B cell (primary cell): ENCODE measurements around the gene SEMA4C. TPM values are rescaled to one million over a fixed set of nuclear protein-coding genes. Genes with fewer than 3 reads are reported as not detected.

ENCODE experiments used
- ATAC-seq: fragments of 200-7000 bp; cut with Tn5 transposase; one replicate; pipeline ENCODE4 v1.10.0; 2021; ENCODE audit warnings: low read depth, mild to moderate bottlenecking, moderate number of reproducible peaks, moderate library complexity
- CTCF ChIA-PET: fragments of 350-600 bp; sonication (Branson Sonifier 250); formaldehyde crosslinking; loops from one replicate; lab custom pipeline; 2021; ENCODE audit warnings: antibody characterized with exemption, inconsistent platforms; lab: Charles Lee
- POLR2A ChIA-PET: fragments of 350-600 bp; sonication (Branson Sonifier 250); formaldehyde crosslinking; loops from one replicate; lab custom pipeline; 2021; ENCODE audit warnings: antibody characterized with exemption; lab: Charles Lee
- DNase-seq: peaks from one replicate; pipeline ENCODE4 v3.0.0; 2013
- H2AFZ ChIP-seq: 2 replicates; pipeline ENCODE4 v1.6.1; 2012; ENCODE audit warnings: mild to moderate bottlenecking, low read depth, low read length; ENCODE audit not compliant: insufficient read depth, poor library complexity, severe bottlenecking
- H3K27ac ChIP-seq, 2 donors: 1 replicate in 1 of 2; 2 replicates in 1 of 2; pipeline ENCODE4 v1.5.1; 2012 to 2013; ENCODE audit warnings: low read length in 2 of 2, mild to moderate bottlenecking in 2 of 2, moderate library complexity in 1 of 2
- H3K27me3 ChIP-seq, 4 experiments: fragments of 200-600 bp in 1 of 4; sonication (generic) in 1 of 4; replicated peaks in 1 of 4; 1 replicate in 2 of 4; 2 replicates in 2 of 4; pipeline versions ENCODE4 v1.6.1 to v1.7.0; 2013 to 2016; ENCODE audit warnings: low read length in 3 of 4, mild to moderate bottlenecking in 2 of 4, mixed read lengths in 1 of 4, moderate library complexity in 1 of 4; ENCODE audit not compliant: insufficient read depth in 4 of 4, control insufficient read depth in 3 of 4; ENCODE audit errors: control extremely low read depth in 1 of 4
- H3K36me3 ChIP-seq, 2 experiments: replicated peaks in 1 of 2; 1 replicate in 1 of 2; 2 replicates in 1 of 2; pipeline versions ENCODE4 v1.6.1 to v1.7.1; 2013; ENCODE audit warnings: low read length in 1 of 2; ENCODE audit not compliant: insufficient read depth in 2 of 2, control insufficient read depth in 1 of 2; ENCODE audit errors: control extremely low read depth in 1 of 2, extremely low read depth in 1 of 2
- H3K4me1 ChIP-seq, 2 donors: fragments of 200-600 bp in 1 of 2; sonication (generic) in 1 of 2; 1 replicate in 1 of 2; 2 replicates in 1 of 2; pipeline versions ENCODE4 v1.5.1 to v1.6.1; 2013 to 2017; ENCODE audit warnings: low read length in 2 of 2; ENCODE audit not compliant: control insufficient read depth in 2 of 2, insufficient read depth in 2 of 2
- H3K4me2 ChIP-seq: replicated peaks from 2 replicates; pipeline ENCODE3; 2012; ENCODE audit warnings: mild to moderate bottlenecking, low read depth, low read length; ENCODE audit not compliant: poor library complexity, severe bottlenecking
- H3K4me3 ChIP-seq, 5 experiments: fragments of 200-600 bp in 1 of 5; sonication (generic) in 1 of 5; 1 replicate in 3 of 5; 2 replicates in 2 of 5; pipeline versions ENCODE4 v1.5.1 to v1.7.0; 2011 to 2016; ENCODE audit warnings: low read length in 4 of 5, mild to moderate bottlenecking in 4 of 5, low read depth in 2 of 5, control low read depth in 1 of 5, moderate library complexity in 1 of 5; ENCODE audit not compliant: insufficient read depth in 1 of 5; ENCODE audit errors: control extremely low read depth in 1 of 5, extremely low read depth in 1 of 5
- H3K79me2 ChIP-seq: fragments of 200-600 bp; sonication (generic); one replicate; pipeline ENCODE4 v1.6.0; 2016; ENCODE audit warnings: low read length; ENCODE audit not compliant: control insufficient read depth, insufficient read depth
- H3K9ac ChIP-seq: fragments of 200-600 bp; sonication (generic); 2 replicates; pipeline ENCODE4 v1.6.1; 2017; ENCODE audit warnings: mild to moderate bottlenecking, low read length, moderate library complexity
- H3K9me3 ChIP-seq, 3 donors: one replicate each; pipeline versions ENCODE4 v1.6.1 to v1.7.1; 2013; ENCODE audit warnings: low read length in 2 of 3; ENCODE audit not compliant: control insufficient read depth in 2 of 3, insufficient read depth in 1 of 3; ENCODE audit errors: control extremely low read depth in 1 of 3
- H4K20me1 ChIP-seq: 2 replicates; pipeline ENCODE4 v1.6.0; 2012; ENCODE audit warnings: mild to moderate bottlenecking, low read length; ENCODE audit not compliant: insufficient read depth, control insufficient read depth, poor library complexity, severe bottlenecking
- H3K27ac Mint-ChIP-seq: one replicate; pipeline ENCODE4 v1.8.0; 2021; ENCODE audit warnings: mixed read lengths
- H3K27me3 Mint-ChIP-seq: one replicate; pipeline ENCODE4 v1.8.0; 2021; ENCODE audit warnings: mixed read lengths
- H3K4me1 Mint-ChIP-seq: one replicate; pipeline ENCODE4 v1.8.0; 2021; ENCODE audit warnings: mixed read lengths
- H3K4me3 Mint-ChIP-seq: one replicate; pipeline ENCODE4 v1.8.0; 2021; ENCODE audit warnings: mixed read lengths
- H3K9me3 Mint-ChIP-seq: one replicate; pipeline ENCODE4 v1.8.0; 2022; ENCODE audit warnings: mixed read lengths; ENCODE audit not compliant: insufficient read depth
- EZH2 ChIP-seq: IDR thresholded peaks from 2 replicates; pipeline ENCODE4 v1.6.1; 2012; ENCODE audit warnings: borderline replicate concordance, low read depth, mild to moderate bottlenecking, moderate library complexity, low read length; ENCODE audit not compliant: insufficient read depth, poor library complexity, severe bottlenecking
- WGBS: methylation state at CpG from one replicate; pipeline ENCODE4 v1.1.5; 2013; ENCODE audit warnings: missing lambda C conversion rate; ENCODE audit not compliant: insufficient coverage; 5-methylcytosine and 5-hydroxymethylcytosine counted together
- intact Hi-C: fragments of 100-400 bp; cut with micrococcal nuclease; formaldehyde crosslinking; loops from one replicate; pipeline ENCODE4 v1.10.0; 2022
- polyA plus RNA-seq: library from polyadenylated mRNA; depleted of rRNA; stranded (reverse); fragments of >200 nt; gene quantifications from 2 replicates; pipeline ENCODE4 v1.2.3, GENCODE V29; 2012
- total RNA-seq, 2 donors: library from RNA; stranded (reverse); fragments of 120-200 nt in 1 of 2; gene quantifications; 1 replicate in 1 of 2; 2 replicates in 1 of 2; pipeline versions ENCODE4 v1.2.3 to v1.2.4, GENCODE V29; 2013 to 2022
- TF ChIP-seq, protein P1 (sequence below): fragments of 200-600 bp; IDR thresholded peaks from one replicate; pipeline ENCODE4 v1.8.0; 2022; ENCODE audit warnings: antibody characterized with exemption, mild to moderate bottlenecking

Gene SEMA4C
- total and polyA plus RNA-seq, 2 donors (not counting 1 experiment from before 2014, with no cell fraction given) = 0.28 to 0.94 TPM

DNA sequence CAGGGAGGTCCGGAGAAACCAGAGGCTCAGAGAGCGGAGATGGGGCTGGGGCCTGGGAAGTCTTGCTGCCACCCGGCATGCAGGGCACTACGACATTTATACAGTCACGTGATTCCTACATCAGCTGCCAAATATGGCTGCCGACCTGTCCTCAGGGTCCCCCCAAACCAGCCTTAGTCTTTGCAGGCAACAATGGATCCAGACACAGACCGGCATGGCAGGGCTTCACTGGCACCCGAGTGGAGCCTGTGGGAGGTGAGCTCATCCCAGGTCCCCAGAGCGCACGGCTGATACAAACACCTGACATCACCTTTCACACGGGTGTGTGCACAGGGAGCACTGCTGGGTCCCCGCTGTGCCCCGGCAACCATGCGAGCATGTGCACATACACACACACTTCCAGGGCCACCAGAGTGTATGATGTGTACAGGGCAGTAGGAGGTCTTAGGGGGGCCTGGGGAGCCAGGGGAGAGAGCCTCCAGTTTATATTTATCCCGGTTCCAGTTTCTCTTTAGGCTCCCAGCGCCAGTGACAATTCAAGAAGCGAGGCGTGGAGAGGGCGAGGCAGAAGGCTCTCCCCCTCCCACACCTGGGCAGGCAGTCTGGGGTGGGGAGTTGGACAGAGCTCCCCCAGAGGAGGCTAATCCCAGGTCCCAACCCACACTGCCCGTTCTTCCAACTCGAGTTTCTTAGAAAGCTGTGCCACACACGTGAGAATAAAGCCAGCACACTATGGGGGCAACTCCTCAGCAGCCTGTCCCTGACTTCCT, 2.7 kb downstream of the SEMA4C start:
- no peak overlapping the region for H2AFZ ChIP-seq
- H3K9ac ChIP-seq = no peak overlapping the region
- H3K9me3 ChIP-seq = peaks cover 0 to 14% (median 0%) of the 10 kb centered on the region in 3 donors
- H3K4me3 ChIP-seq = no peak overlapping the region
- H3K4me1 ChIP-seq = peaks cover 27 to 33% of the 10 kb centered on the region in 2 donors
- Mint-ChIP-seq H3K27me3 (peaks cover 30% of the 10 kb centered on the region), H3K9me3 (no peaks in the 10 kb centered on the region), H3K4me1 (peaks cover 25% of the 10 kb centered on the region), H3K4me3 (peak overlapping the region; percentile 78), H3K27ac (peak overlapping the region; percentile 6)
- no peaks in the 10 kb centered on the region for H4K20me1 ChIP-seq
- ATAC-seq (no peak), DNase-seq (no peak)
- POLR2A ChIA-PET = no interaction called here
- CTCF ChIA-PET = interaction anchor here (0.8 to 3.2 kb wide), 2 partner anchors 10 to 16 kb away, joined by 3 to 19 read pairs; partner anchors contain the start of gene ANKRD39
- intact Hi-C loops = no loop called here
- no peak overlapping the region for H3K27ac ChIP-seq
- peak overlapping the region; percentile 100 for H3K4me2 ChIP-seq
- TF ChIP-seq, protein P1, sequence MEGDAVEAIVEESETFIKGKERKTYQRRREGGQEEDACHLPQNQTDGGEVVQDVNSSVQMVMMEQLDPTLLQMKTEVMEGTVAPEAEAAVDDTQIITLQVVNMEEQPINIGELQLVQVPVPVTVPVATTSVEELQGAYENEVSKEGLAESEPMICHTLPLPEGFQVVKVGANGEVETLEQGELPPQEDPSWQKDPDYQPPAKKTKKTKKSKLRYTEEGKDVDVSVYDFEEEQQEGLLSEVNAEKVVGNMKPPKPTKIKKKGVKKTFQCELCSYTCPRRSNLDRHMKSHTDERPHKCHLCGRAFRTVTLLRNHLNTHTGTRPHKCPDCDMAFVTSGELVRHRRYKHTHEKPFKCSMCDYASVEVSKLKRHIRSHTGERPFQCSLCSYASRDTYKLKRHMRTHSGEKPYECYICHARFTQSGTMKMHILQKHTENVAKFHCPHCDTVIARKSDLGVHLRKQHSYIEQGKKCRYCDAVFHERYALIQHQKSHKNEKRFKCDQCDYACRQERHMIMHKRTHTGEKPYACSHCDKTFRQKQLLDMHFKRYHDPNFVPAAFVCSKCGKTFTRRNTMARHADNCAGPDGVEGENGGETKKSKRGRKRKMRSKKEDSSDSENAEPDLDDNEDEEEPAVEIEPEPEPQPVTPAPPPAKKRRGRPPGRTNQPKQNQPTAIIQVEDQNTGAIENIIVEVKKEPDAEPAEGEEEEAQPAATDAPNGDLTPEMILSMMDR = no peak
- no peak for TF ChIP-seq EZH2
- 63% methylated on average over 13 of the region's 22 CpGs for WGBS
- no peaks in the 10 kb centered on the region for H3K36me3 ChIP-seq
- H3K27me3 ChIP-seq = peaks cover 0 to 41% (median 13%) of the 10 kb centered on the region in 4 experiments
- no peaks in the 10 kb centered on the region for H3K79me2 ChIP-seq

DNA sequence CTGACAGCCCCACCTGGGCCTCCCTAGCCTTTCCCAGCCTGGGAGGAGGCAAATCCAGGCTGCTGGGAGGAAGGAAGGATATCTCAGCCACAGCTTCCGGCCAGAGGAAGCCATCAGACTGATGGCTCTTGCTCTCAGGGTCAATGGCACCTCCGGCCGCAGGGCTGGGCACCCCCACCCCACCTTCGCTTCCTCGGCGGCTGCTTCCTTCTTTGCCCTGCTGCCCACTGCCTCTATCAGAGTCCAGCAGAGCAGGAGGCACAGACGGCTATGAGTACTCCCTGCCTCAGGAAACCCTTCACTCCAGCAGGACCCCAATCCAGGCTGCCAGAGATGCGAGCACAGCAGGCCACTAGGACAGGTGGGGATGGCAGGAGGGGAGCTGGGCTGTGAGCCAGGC, 3.3 kb downstream of the SEMA4C start:
- H3K79me2 ChIP-seq = no peaks in the 10 kb centered on the region
- TF ChIP-seq, protein P1 = no peak
- no peak for TF ChIP-seq EZH2
- DNase-seq (no peak), ATAC-seq (no peak)
- H3K36me3 ChIP-seq = no peaks in the 10 kb centered on the region
- H3K4me1 ChIP-seq = peaks cover 27 to 33% of the 10 kb centered on the region in 2 donors
- H3K9me3 ChIP-seq = peaks cover 0 to 14% (median 0%) of the 10 kb centered on the region in 3 donors
- CTCF ChIA-PET = interaction anchor here (0.8 to 3.2 kb wide), 2 partner anchors 9 to 16 kb away, joined by 3 to 19 read pairs; partner anchors contain the start of gene ANKRD39
- 49% methylated on average over 8 of the region's 8 CpGs for WGBS
- H3K4me3 Mint-ChIP-seq = peak overlapping the region; percentile 44
- peaks cover 0 to 41% (median 13%) of the 10 kb centered on the region in 4 experiments for H3K27me3 ChIP-seq
- no peak overlapping the region for H2AFZ ChIP-seq
- no peak overlapping the region for H3K4me3 ChIP-seq
- H3K27me3 Mint-ChIP-seq = peaks cover 30% of the 10 kb centered on the region
- H4K20me1 ChIP-seq = no peaks in the 10 kb centered on the region
- no peak overlapping the region for H3K4me2 ChIP-seq
- POLR2A ChIA-PET = no interaction called here
- H3K27ac ChIP-seq = no peak overlapping the region
- intact Hi-C loops = no loop called here
- H3K9ac ChIP-seq = no peak overlapping the region
- no peak overlapping the region for H3K27ac Mint-ChIP-seq
- H3K4me1 Mint-ChIP-seq = peaks cover 25% of the 10 kb centered on the region
- H3K9me3 Mint-ChIP-seq = no peaks in the 10 kb centered on the region
